A172 (cell line): ENCODE results near the gene DAO. TPM values are rescaled to one million over a fixed set of nuclear protein-coding genes. Genes with fewer than 3 reads are reported as not detected.

Experiments used
- DNase-seq: peaks from one replicate; pipeline ENCODE4 v3.0.0-alpha.2; 2015; ENCODE audit warnings: low spot score
- total RNA-seq: library from RNA; depleted of rRNA; stranded (reverse); fragments of >200 nt; shearing (Covaris generic); gene quantifications from 2 replicates; pipeline ENCODE4 v1.2.3, GENCODE V29; 2014

DAO gene
- total RNA-seq, 1 experiment from 2014 or later, result not detected

DNA sequence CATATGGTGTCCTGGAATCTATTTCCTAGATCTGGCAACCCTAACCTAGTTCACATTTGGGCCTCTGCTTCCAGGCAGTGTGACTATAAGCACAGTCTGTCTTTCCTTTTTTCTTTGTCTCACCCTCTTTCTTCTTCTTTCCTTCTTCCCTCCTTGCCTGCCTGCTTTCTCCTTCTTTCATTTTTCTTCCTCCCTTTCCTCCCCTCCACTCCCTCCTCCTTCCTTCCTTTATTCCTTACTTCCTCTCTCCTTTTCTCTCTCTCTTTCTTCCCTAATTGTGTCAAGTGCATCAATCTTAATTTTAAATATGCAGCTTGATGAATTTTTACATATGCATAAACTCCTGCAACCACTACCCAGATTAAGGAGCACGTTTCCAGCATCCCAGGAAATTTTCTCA is 4.6 kb upstream of the DAO start:
- DNase-seq, result no peak

DNA sequence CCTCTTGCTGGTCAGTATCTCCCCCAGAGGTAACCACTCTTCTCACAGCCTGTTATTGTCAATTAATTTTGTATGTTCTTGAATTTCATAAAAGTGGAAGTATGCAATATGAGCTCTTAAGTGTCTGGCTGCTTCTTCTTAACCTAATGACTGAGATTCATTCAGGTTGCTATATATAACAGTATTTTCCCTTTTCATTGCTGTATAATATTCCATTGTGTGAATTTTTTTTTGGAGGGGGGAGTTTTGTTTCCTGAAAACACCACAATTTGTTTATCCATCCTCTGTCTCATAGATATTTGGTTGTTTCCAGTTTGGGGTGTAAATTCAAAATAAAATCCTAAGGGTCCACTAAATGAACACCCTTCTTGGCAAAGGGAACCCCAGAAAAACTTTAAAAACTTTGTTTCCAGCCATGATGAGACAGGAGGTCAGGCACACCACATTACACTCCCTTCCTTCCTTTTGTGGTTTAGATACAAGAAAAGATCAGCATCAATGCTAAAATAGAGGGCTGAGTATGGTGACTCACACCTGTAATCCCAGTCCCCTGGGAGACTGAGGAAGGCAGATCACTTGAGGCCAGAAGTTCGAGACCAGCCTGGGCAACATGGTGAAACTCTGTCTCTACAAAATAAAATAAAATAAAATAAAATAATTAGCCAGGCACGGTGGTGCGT is 4.1 kb upstream of the DAO start:
- DNase-seq, result no peak

DNA sequence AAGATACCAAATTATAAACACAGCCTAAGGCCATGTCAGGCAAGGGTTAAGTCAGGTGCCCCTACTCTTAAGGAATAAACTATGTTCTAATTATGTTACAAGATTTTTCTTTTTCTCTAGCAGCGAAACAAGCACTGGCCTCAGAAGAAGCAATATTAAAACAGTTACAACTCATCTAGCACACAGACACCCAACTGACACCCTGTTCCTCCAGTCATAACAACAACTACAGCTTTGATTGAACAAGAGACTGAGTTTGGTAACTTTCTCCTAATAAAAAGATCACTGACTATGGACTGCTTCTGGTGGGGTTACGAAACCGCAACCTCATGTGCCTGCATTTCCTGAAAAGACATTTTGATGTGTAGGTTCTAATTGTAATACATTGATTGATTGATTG is 3.3 kb upstream of the DAO start:
- no peak for DNase-seq

DNA sequence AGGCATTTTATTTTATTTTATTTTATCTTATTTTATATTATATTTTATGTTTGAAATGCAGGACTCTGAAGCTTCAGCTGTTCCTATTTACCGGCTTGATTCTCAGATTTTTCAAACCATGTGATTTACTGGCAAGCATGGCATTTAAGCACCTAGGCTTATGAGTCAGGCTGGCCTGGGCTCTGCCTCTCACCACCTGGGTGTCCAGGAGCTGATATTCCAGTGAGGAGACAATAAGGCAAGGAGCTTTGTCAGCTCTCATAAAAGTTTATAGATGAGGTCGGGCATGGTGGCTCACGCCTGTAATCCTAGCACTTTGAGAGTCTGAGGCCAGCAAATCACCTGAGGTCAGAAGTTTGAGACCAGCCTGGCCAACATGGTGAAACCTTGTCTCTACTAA is 2.1 kb downstream of the DAO start:
- peak; percentile 13 for DNase-seq

DNA sequence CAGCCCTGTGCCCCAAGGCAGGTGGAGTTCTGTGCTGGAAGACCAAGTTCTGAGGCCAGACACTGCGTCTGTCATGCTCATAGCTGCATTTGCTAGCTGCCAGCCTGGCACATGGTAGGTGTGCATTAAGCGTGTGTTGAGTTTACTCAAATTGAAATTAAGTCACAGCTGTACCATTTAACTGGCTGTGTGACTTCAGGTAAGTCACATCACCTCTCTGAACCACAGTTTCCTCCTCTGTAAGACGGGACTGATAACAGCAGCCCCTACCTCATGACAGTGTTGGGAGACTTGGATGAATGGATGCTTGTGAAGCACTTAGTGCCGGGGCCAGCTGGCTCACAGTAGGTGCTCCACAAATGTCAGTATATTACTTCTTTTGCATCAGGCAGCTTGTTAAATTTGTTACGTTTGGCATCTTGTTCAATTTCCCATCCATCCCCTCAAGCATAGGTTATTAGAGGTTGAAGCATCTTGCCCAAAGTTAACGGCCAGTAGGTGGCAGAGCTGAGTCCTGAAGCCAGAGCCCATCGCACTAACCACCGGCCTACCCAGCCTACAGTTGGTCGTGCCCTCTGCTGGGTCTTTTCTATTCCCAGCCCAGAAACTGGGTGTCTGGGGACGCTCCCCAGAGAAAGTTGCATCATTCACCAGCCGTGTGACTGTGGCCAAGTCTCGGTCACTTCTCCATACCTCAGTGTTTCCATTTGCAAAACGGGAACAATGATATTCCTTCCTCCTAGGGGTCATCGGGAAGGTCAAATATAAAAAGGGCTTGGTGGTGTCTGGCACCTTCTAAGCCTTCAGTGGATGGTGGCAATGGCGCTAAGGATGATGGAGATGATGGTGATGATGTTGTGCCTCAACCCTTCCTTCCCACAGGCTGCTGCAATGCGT is 4.5 kb downstream of the DAO start:
- peak; percentile 28 for DNase-seq

DNA sequence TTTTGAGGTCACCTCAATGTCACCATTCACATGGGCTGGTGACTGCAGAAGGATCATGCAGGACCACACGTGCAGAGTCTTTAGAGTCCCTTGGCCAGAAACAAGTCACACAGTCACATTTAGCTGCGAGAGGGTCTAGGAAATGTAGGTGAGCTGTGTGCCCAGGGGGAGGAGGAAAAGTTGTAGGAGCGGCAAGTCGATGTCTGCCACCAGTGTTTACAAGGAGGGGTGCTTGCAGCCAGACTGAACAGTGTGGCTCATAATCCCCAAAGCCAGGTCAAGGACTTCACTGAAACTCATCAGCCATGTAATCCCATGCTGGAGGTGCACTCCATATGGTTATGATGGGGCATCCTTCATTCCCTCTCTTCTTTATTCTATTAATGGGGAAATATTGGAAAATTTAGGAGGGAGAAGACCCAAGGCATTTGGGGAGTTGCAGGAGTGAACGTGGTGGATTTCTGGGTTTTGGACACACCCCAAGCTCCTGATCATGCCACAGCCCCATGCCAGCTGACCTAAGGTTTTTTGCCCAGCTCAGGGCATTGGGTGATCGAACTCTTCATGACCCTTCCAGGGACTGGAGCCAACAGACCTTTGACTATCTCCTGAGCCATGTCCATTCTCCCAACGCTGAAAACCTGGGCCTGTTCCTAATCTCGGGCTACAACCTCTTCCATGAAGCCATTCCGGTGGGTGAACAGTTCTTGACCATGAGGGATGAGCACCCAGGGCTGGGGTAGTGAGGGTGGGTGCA is 7.2 kb downstream of the DAO start:
- DNase-seq, result no peak

DNA sequence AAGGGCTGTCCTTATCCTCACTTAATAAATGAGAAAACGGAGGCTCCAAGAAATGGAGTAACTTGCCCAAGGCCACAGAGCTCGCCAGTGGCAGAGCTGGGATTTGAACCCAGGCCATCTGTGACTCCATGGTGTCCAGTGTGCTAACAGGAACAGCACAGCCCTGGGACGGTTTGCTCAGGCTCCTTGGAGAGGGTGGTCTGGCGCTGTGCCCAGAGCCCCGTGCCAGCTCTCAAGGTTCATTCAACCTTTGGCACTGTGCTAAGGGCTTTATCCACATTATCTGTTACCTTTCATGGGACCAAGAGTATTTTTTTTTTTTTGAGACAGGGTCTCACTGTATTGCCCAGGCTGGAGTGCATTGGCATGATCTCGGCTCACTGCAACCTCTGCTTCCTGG is 8.1 kb downstream of the DAO start:
- no peak for DNase-seq

DNA sequence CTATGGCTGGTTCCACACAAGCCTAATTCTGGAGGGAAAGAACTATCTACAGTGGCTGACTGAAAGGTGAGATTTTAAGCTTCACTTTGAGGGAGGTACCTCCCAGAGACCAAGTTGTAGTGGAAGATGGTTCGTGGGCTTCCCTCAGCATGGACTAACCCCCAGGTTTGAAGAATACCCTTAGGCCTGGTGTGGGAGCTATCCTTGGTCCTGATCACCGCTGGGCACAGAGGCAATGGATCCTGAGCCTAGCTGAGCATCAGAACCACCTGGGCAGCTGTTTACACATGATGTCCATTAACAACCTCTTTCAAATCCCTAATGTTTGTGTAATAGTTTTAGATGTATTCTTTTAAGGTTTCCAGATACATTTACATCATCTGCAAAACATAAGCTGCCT is 10.3 kb downstream of the DAO start:
- no peak for DNase-seq

DNA sequence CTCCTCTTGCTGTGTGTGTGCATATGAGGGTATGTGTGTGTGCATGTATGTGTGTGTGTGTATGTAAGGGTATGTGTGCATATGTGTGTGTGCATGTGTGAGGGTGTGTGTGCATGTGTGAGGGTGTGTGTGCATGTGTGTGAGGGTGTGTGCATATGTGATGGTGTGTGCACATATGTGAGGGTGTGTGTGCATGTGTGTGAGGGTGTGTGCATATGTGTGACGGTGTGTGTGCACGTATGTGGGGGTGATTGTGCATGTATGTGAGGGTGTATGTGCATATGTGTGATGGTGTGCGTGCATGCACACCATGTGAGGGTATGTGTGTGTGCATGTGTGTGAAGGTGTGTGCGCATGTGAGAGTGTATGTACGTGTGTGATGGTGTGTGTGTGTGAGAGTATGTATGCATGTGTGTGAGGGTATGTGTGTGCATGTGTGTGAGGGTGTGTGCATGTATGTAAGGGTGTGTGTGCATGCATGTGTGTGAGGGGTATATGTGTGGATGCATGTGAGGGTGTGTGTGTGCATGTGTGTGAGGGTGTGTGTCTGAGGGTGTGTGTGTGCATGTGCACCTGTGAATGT is 15.4 kb downstream of the DAO start:
- DNase-seq, result no peak

DNA sequence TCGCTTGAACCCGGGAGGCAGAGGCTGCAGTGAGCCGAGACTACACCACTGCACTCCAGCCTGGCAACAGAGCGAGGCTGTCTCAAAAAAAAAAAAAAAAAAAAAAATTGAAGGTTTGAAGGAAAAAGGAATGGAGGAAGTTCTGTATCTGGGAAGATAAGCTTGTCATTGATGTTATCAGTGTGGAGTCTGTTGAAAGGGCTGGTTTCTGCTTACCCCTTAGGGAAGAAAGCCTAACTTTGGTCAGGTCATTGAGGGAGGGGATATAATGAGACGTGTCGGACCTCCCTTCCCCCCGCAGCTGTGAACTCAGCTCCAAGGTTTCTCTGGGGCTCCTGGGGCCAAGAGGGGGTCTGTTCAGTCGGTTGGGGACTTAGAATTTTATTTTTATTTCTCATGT is 16.4 kb downstream of the DAO start:
- no peak for DNase-seq

DNA sequence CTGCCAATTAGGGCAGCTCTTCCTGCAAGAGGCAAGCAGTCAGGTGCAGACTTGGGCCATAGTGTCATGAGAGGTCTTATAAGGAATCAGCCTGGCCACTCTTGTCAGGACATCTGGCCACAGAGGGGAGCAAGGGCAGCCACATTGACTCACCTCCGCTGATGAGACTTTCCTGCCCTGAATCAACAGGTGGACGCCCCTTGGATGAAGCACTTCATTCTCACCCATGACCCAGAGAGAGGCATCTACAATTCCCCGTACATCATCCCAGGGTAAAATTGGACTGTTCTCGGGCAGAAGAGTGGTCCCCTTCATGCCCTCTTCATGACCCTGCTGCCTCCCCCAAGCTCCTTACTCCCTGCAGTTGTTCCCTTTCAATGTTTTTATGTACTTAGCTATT is 16.9 kb downstream of the DAO start:
- no peak for DNase-seq

DNA sequence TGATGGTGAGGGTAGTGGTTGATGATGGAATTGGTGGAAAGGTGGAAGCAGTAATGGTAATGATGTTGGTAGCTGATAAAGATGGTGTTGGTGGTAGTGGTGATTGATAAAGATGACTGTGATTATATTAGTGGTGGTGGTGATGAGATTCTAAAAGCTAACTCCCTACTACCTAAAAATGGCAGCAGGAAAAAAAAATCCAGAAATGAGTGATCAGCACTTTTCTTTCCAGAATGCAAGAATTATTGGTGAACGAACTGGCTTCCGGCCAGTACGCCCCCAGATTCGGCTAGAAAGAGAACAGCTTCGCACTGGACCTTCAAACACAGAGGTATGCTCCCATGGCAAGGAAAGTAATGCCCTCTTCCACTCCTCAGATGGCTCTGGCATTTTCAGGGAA is 19.3 kb downstream of the DAO start:
- DNase-seq, result no peak

DNA sequence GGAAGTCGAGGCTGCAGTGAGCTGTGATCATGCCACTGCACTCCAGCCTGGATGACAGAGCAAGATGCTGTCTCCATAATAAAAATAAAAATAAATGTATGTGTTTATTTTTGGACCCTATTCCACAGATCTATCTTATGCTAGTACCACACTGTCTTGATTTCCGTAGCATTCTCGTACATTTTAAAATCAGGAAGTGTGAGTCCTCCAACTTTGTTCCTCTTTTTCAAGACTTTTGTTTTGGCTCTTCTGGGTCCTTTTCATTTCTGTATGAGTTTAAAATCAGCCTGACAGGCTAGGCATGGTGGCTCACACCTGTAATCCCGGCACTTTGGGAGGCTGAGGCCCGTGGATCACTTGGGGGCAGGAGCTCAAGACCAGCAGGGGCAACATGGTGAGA is 25.8 kb downstream of the DAO start:
- no peak for DNase-seq

DNA sequence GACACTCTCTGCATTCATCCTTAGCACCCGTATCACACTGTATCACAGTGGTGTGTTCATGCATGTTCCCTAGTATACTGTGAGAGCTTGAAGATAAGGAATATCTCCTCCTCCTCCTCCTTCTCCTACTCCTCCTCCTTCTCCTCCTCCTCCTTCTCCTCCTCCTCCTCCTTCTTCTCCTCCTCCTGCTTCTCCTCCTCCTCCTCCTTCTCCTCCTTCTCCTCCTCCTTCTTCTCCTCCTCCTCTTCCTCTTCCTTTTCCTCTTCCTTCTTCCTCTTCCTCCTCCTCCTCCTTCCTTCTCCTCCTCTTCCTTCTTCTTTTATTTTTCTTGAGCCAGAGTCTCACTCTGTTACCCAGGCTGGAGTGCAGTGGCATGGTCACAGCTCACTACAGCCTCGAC is 27.1 kb downstream of the DAO start:
- no peak for DNase-seq

DNA sequence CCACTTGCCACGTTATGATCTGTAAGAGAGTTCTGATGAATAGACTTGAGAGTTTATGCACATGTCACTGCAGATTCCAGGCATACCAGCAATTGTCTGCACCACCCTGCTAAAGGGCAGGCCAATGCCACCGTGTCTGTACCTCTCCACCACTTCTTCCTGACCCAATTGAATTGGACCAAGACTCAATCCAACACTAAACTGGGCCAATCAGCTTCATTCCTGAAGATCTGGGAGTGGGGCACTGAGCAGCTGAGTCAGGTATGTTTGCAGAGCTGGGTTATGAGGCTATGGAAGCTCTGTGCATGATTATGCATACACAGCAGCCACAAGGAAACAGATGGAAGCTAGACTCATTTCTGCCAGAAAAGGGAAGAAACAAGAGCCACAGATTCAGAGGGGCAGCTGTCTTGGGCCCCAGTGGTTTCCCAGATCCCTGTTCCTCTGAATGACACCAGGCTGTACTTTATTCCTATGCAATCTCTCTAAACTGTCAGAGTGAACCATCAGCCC is 28.0 kb downstream of the DAO start:
- DNase-seq, result peak; percentile 46

DNA sequence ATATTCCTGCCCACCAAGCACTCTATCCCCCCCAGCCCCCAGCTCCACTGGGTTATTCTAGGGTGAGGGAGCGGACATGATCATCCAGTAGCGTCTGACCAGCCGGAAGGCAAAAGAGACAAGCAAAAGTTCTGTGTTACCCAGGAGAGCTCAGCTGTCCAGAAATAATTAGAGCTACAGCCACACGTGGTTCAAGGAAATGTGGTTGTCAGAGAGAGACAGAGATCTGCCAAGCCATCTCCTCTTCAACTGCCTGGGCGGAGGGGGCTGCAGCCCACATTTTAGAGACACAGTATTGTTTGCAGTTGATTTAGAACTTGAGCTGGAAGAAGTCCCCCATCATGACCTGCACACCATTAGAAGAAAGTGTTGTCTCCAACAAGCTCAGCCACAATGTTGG is 30.4 kb downstream of the DAO start:
- DNase-seq, result no peak

DNA sequence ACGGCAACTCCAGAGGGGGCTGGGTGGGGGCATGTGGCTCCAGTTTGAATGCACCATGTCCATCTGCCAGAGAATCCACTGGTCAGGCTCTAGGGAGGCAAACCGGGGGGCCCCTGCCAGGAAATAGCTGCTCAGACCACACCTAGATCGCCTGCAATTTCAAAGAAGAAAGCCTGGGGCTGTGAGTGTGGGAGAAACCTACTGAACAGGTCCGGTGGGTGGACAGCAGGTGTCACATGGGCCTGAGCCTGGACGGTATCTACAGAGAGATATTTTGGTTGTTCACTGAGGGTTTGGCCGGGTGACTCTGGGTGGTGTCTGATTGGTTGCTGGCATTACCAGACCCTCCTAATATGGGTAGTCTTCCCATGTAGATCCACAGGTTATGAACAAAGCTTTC is 32.0 kb downstream of the DAO start:
- DNase-seq, result no peak

DNA sequence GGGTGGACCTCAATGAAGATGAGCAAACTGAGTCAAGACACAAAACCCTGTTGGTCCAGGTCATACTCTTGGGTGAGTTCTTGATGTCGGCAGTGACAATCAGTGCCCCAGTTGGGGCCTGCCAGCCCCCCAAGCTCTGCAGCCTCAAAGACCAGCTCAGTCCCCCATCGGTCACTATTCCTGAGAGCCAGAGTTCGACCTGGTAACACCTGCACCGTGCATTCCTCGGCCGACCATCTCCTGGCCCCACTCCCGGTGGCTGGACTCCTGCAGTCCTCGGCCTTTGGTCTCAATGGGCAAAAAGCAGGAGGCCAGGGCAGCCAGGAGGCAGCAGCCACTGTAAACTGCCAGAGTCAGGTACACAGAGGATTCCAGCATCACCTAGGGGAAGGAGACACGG is 32.5 kb downstream of the DAO start:
- DNase-seq, result no peak

DNA sequence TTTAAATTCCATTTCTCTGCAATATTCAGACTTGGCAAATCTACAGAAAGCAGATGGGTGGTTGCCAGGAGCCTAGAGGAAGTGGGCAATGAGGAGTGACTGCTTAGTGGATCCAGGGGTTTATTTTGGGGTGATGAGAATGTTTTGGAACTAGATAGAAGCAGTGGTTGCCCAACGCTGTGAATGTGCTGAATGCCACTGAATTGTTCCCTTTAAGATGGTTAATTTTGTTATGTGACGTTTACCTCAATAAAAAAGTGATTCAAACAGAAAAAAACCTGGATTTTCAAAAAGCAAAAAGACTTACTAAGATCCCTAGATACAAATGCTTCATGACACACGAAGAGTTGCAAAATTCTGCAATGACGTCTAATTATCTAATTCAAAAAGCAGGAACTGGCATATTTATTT is 34.2 kb downstream of the DAO start:
- DNase-seq, result peak; percentile 25

DNA sequence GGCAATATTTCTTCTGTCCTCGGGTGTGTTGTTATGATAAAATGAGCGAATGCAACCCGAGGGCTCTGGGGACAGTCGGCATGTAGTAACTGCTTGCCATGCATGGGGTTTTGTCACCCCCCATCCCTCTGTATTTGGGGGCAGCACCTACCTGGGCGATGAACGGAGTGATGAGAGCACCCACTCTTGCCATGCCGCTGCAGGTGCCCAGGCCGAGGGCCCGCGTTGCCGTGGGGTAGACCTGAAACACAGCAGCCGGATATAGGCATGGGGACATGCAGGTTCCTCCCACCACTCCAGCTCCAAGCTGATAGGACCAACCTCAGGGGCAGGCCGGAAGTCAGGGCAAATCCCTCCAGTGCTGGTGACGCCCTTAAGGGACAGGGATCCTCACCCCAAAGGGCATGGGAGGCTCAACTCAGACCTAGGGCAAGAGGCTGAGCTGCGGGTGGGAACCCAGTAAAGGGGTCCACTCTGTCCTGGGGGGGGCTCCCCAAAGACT is 35.8 kb downstream of the DAO start:
- no peak for DNase-seq

DNA sequence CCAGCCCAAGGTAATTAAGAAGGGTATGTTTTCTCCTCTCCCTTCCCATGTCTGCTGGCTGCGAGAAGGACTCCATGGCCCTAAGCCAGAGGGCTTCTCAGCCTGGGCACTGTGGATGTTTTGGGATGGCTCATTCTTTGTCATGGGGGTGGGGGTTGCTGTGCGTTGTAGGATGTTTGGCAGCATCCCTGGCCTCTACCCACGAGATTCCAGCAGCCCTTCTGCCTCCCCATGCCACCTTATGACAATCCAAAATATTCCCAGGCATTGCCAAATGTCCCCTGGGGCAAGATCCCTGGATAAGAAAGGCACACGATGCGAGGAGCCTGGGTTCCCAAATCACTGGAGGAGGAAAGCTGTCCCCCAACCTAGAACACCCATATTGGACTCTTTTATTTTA is 36.4 kb downstream of the DAO start:
- DNase-seq, result no peak

DNA sequence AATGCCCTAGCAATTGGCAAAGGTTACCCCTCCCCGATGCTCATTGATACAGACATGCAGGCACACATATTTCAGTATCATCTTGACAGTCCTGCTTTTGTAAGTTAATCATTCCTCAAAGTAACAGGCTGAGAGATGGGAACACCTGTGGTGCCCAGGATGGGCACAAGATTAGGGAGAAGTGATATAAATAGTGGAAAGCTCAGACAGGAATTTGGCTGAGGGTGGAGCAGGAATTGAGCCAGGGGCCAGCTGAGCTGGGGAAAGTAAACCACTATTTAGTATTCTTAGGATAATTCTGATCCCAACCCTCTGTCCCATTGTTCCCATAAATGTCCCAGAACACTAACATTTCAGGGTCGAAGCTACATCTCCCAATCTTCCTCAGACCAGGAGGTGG is 38.3 kb downstream of the DAO start:
- no peak for DNase-seq
